Activated CD8-positive, alpha-beta T cell treated with anti-CD3 and anti-CD28 coated beads, Interleukin-2, amount 10 ng/mL, durations not matched to agents 7 days and 5 days (primary cell): ENCODE measurements around the gene COLEC12. TPM values are rescaled to one million over a fixed set of nuclear protein-coding genes. Genes with fewer than 3 reads are reported as not detected.

ENCODE experiments used
- ATAC-seq: fragments of 150-1000 bp; cut with Tn5 transposase; one replicate; pipeline ENCODE4 v1.10.0; 2021; ENCODE audit warnings: moderate library complexity
- CTCF ChIA-PET: fragments of 350-600 bp; sonication (Branson Sonifier 250); formaldehyde crosslinking; loops from one replicate; lab custom pipeline; 2021; ENCODE audit warnings: antibody characterized with exemption; lab: Charles Lee
- POLR2A ChIA-PET: fragments of 350-600 bp; sonication (Branson Sonifier 250); formaldehyde crosslinking; loops from one replicate; lab custom pipeline; 2021; ENCODE audit warnings: antibody characterized with exemption; lab: Charles Lee
- DNase-seq: peaks from one replicate; pipeline ENCODE4 v3.0.0-alpha.2; 2020
- H3K27ac Mint-ChIP-seq: one replicate; pipeline ENCODE4 v1.8.0; 2021; ENCODE audit warnings: mild to moderate bottlenecking, mixed read lengths
- H3K27me3 Mint-ChIP-seq: one replicate; pipeline ENCODE4 v1.8.0; 2021; ENCODE audit warnings: low read depth, mixed read lengths
- H3K36me3 Mint-ChIP-seq: one replicate; pipeline ENCODE4 v1.8.0; 2021; ENCODE audit warnings: low read depth, mixed read lengths
- H3K4me1 Mint-ChIP-seq: one replicate; pipeline ENCODE4 v1.8.0; 2021; ENCODE audit warnings: low read depth, mixed read lengths
- H3K4me3 Mint-ChIP-seq: one replicate; pipeline ENCODE4 v1.8.0; 2021; ENCODE audit warnings: mild to moderate bottlenecking, mixed read lengths
- H3K9me3 Mint-ChIP-seq: one replicate; pipeline ENCODE4 v1.8.0; 2022; ENCODE audit warnings: mixed read lengths; ENCODE audit not compliant: insufficient read depth
- total RNA-seq, 2 experiments: library from RNA; stranded (reverse); gene quantifications; one replicate each; pipeline ENCODE4 v1.2.3, GENCODE V29; 2021

Gene COLEC12
- total RNA-seq, 2 experiments from 2014 or later, result not detected

DNA sequence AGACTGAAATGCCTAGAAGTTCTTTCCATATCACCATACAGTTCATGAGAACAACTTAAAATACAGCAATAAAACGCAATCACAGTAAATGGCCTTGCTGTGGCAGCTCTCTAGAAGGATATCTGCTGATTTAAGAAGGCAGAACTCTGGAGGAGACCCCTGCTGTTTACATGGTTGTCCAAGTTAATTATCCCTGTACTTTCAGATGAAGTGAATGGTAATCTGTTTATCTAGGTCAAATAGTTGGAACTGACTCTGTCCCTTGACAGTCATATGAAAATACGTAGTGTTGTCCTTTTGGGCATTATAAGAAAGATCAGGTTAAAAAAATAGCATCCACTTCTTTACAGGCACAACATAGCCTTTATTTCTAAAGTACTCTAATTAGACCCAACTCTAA, 115.6 kb downstream of the COLEC12 start:
- Mint-ChIP-seq H3K4me3 (no peak overlapping the region), H3K4me1 (peaks cover 3% of the 10 kb centered on the region), H3K27me3 (peaks cover 29% of the 10 kb centered on the region), H3K9me3 (no peaks in the 10 kb centered on the region), H3K36me3 (no peaks in the 10 kb centered on the region), H3K27ac (no peak overlapping the region)
- CTCF ChIA-PET, result no interaction called here
- ATAC-seq, result no peak
- POLR2A ChIA-PET, result no interaction called here
- DNase-seq, result no peak

DNA sequence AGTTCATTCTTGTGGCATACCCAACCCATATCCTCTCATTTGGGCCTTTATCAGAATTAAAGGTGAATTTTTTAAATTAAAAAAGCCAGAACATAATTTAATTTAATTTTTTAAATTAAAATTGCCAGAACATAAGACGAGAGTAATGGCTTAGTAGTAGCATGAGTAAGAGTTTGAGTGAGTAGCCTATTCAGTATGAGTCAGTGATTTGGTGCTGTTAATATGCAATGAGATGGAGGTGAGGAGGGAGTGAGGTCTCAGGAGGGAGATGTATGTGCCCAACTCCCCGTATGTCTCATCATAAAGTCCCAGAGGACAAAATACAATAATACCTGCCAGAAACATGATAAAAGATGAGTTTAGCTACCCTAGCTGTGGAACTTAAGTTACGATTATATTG, 117.4 kb downstream of the COLEC12 start:
- H3K27ac Mint-ChIP-seq, result no peak overlapping the region
- H3K9me3 Mint-ChIP-seq, result no peaks in the 10 kb centered on the region
- POLR2A ChIA-PET, result no interaction called here
- peaks cover 23% of the 10 kb centered on the region for H3K27me3 Mint-ChIP-seq
- H3K4me1 Mint-ChIP-seq, result no peaks in the 10 kb centered on the region
- no peak overlapping the region for H3K4me3 Mint-ChIP-seq
- CTCF ChIA-PET, result no interaction called here
- H3K36me3 Mint-ChIP-seq, result no peaks in the 10 kb centered on the region
- DNase-seq (no peak), ATAC-seq (no peak)

DNA sequence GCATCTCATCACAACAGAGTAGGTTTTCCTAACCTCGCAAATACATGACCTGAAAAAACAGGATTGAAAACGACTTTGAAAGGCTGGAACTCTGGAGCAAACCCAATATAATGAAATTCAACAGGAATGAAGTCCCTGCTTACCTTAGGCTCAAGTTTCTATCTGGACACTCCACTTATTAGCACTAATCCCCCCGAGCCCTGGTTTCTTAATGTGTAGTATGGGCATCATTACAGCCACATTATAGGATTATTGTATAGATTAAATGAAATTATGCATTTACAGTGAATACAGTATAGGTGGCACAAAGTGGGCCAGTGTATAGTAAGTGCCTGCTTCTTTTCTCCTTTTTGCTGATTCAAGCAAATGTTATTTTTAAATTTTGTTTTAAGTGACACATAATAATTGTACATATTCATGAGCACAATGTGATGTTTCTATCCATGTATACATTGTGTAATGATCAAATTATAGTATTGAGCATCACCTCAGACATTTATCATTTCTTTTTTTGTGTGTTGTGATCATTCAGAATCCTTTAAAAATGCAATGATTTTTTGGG, 118.0 kb downstream of the COLEC12 start:
- H3K27me3 Mint-ChIP-seq, result peaks cover 23% of the 10 kb centered on the region
- POLR2A ChIA-PET, result no interaction called here

DNA sequence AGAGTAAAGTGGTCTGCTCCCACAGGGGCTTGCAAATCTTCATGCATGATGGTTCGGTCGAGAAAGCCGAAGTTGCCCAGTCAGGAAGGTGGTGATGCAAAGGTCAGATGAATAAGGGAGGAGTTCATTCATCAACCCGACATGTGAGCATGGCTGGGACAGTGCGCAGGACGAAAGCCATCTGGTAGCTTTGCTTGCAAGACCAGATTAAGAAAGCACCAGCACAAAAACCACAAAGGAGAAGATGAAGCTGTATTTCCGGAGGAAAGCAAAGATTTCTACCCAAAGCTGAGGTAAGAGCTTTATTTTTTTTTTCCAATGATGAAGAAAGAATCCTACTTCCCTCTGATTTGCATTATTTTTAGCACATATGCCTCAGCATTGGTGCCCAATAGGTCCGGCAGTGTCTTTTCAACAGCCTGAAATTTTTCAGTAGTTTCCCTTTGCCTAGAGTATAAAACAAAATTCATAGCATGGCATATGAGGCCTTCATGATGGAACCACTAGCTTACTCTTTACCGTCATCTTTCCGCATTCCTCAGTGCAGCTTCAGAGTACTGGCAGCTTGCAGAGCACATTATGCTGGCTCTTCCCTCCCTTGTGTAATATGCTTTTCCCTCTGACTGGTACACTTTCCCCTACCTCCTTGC, 120.7 kb downstream of the COLEC12 start:
- POLR2A ChIA-PET, result no interaction called here
- DNase-seq (no peak), ATAC-seq (no peak)
- Mint-ChIP-seq H3K4me1 (no peaks in the 10 kb centered on the region), H3K27me3 (peaks cover 22% of the 10 kb centered on the region), H3K4me3 (no peak overlapping the region), H3K9me3 (no peaks in the 10 kb centered on the region), H3K27ac (no peak overlapping the region), H3K36me3 (no peaks in the 10 kb centered on the region)
- CTCF ChIA-PET, result no interaction called here

More for the DNA sequence above, 118.0 kb downstream of the COLEC12 start:
- Mint-ChIP-seq H3K9me3 (no peaks in the 10 kb centered on the region), H3K36me3 (no peaks in the 10 kb centered on the region), H3K4me3 (no peak overlapping the region), H3K4me1 (no peaks in the 10 kb centered on the region), H3K27ac (no peak overlapping the region)
- CTCF ChIA-PET, result no interaction called here
- ATAC-seq, result no peak
- DNase-seq, result no peak

DNA sequence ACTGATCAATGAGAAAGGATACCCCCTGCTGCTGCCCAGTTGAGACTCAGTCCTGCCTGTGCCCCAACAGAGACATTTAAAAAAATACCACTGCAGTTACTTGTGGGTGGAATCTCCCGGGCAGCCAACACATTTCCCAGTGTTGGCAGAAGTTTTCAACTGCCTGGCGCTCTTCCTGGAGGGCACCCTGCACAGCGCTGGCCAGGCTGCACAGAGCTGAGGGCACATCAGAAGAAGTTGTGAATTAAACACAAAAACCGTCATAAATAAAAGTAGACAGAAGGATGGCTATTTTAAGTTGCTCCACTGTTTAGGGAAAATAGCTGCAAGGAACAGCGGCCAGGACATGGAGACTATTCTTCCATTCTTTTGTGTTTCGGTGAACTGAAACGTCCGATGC, 122.4 kb downstream of the COLEC12 start:
- ATAC-seq (no peak), DNase-seq (no peak)
- H3K27me3 Mint-ChIP-seq, result peaks cover 13% of the 10 kb centered on the region
- H3K27ac Mint-ChIP-seq, result no peak overlapping the region
- H3K9me3 Mint-ChIP-seq, result no peaks in the 10 kb centered on the region
- no peaks in the 10 kb centered on the region for H3K36me3 Mint-ChIP-seq
- CTCF ChIA-PET, result no interaction called here
- POLR2A ChIA-PET, result no interaction called here
- no peaks in the 10 kb centered on the region for H3K4me1 Mint-ChIP-seq
- no peak overlapping the region for H3K4me3 Mint-ChIP-seq

DNA sequence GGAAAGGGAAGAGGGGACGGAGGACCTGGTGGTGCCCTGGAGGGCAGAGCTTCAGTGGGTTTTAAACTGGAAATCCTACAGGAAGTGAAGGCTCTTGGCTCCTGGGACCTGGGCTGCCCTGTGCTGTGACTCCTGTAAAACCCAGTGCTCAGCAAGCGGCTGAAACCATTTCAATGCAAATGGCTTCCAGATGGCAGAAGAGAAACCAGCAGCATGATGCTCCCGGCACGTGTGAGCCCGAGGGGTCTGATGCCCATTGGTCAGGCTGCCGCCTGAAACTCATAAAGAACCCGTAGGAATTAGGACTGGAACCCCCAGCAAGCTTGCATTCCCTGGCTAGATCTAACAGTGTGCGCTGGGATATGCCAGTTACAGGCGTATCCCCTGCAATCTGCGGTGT, 123.4 kb downstream of the COLEC12 start:
- H3K9me3 Mint-ChIP-seq, result no peaks in the 10 kb centered on the region
- ChIA-PET POLR2A (no interaction called here), CTCF (no interaction called here)
- no peak overlapping the region for H3K4me3 Mint-ChIP-seq
- H3K36me3 Mint-ChIP-seq, result no peaks in the 10 kb centered on the region
- H3K27me3 Mint-ChIP-seq, result peaks cover 13% of the 10 kb centered on the region
- no peaks in the 10 kb centered on the region for H3K4me1 Mint-ChIP-seq
- DNase-seq (no peak), ATAC-seq (no peak)
- H3K27ac Mint-ChIP-seq, result no peak overlapping the region

DNA sequence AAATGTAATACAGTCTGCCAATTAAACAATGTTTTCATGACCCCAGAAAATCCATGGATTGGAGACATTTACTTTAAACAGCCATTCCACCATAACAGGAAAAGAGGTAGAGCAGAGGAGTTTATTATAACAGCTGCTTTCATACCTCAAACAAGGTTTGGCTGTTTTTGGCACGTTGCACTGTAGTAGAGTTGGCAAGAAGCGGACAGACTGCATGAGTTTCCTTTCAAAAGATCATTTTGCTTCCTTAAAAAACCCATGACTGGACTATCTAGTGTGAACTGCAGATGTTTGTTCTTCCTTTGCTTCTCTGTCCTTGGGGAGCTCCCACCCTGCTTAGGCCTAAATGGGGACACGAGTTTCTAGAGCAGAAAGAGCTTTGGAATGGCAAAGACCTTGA, 124.2 kb downstream of the COLEC12 start:
- peaks cover 12% of the 10 kb centered on the region for H3K27me3 Mint-ChIP-seq
- DNase-seq (no peak), ATAC-seq (no peak)
- H3K4me1 Mint-ChIP-seq, result no peaks in the 10 kb centered on the region
- H3K4me3 Mint-ChIP-seq, result no peak overlapping the region
- POLR2A ChIA-PET, result no interaction called here
- no peaks in the 10 kb centered on the region for H3K36me3 Mint-ChIP-seq
- H3K27ac Mint-ChIP-seq, result no peak overlapping the region
- CTCF ChIA-PET, result no interaction called here
- no peaks in the 10 kb centered on the region for H3K9me3 Mint-ChIP-seq

DNA sequence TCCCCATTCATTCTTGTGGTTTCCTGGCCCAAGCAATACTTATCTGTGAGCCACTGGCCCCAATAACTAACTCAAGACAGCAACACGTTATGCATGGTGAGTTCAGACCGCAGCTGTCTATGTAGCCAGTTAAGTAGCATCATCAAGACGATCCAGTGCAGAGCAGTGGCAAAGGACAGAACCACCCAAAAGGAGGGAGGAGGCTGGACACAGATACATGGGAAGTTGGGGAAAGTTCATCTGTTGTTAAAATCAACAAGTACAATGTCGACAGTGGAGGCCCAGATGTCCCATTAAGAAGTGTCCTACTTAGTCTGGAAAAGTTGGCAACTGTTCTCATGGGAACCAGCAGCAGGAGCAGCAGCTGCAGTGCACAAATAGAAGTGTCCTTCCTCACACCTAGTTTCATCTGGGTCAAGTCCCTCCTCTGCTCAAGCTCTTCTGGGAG, 125.8 kb downstream of the COLEC12 start:
- H3K36me3 Mint-ChIP-seq, result no peaks in the 10 kb centered on the region
- DNase-seq (no peak), ATAC-seq (no peak)
- no peaks in the 10 kb centered on the region for H3K4me1 Mint-ChIP-seq
- H3K27me3 Mint-ChIP-seq, result peaks cover 5% of the 10 kb centered on the region
- no peak overlapping the region for H3K4me3 Mint-ChIP-seq
- CTCF ChIA-PET, result no interaction called here
- H3K27ac Mint-ChIP-seq, result no peak overlapping the region
- H3K9me3 Mint-ChIP-seq, result no peaks in the 10 kb centered on the region
- POLR2A ChIA-PET, result no interaction called here

DNA sequence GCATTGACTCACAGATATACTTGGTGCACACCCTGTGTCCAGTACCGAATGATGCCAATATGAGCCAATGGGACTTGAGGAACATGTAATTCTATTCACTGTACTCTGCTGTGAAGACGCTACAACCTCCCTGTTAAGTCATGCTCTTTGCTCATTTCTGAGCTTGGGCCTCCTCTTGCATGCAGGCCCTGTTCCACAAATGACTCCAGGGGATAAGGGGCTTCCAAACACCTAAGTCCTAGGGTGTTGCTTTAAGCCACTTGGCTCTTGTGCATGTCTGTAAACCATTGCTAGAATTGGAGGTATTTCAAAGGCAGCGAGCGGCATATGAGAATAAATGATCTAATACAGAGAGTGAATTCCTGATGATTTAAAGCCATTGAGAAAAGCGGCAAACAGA, 126.7 kb downstream of the COLEC12 start:
- Mint-ChIP-seq H3K9me3 (no peaks in the 10 kb centered on the region), H3K27ac (no peak overlapping the region), H3K4me3 (no peak overlapping the region), H3K36me3 (no peaks in the 10 kb centered on the region), H3K4me1 (no peaks in the 10 kb centered on the region), H3K27me3 (peaks cover 2% of the 10 kb centered on the region)
- ATAC-seq (no peak), DNase-seq (no peak)
- ChIA-PET POLR2A (no interaction called here), CTCF (no interaction called here)

DNA sequence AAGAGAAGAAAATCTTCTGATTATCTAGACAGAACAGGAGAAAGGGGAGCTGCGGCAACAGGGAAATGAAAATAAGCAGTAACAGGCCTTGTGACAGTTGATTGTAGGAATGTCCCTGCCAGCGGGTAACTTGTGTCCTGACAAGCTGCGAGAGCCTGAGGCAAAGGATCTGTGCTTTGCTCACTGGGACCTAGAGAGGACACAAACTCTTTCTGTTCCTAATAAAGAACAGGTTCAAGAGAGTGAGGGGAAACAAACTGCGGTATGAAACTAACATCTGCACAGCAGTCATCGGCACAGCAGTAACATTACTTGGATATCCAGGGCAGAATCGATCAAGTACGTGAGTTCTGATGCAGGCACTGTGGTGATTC, 128.9 kb downstream of the COLEC12 start:
- Mint-ChIP-seq H3K36me3 (no peaks in the 10 kb centered on the region), H3K9me3 (no peaks in the 10 kb centered on the region), H3K27ac (no peak overlapping the region), H3K27me3 (peaks cover 2% of the 10 kb centered on the region), H3K4me3 (no peak overlapping the region), H3K4me1 (no peaks in the 10 kb centered on the region)
- ATAC-seq, result no peak
- no peak for DNase-seq
- ChIA-PET CTCF (interaction anchor here (1.0 kb wide), 1 partner anchor 17 kb away, joined by 3 read pairs; no protein-coding TSS in a partner anchor), POLR2A (no interaction called here)

DNA sequence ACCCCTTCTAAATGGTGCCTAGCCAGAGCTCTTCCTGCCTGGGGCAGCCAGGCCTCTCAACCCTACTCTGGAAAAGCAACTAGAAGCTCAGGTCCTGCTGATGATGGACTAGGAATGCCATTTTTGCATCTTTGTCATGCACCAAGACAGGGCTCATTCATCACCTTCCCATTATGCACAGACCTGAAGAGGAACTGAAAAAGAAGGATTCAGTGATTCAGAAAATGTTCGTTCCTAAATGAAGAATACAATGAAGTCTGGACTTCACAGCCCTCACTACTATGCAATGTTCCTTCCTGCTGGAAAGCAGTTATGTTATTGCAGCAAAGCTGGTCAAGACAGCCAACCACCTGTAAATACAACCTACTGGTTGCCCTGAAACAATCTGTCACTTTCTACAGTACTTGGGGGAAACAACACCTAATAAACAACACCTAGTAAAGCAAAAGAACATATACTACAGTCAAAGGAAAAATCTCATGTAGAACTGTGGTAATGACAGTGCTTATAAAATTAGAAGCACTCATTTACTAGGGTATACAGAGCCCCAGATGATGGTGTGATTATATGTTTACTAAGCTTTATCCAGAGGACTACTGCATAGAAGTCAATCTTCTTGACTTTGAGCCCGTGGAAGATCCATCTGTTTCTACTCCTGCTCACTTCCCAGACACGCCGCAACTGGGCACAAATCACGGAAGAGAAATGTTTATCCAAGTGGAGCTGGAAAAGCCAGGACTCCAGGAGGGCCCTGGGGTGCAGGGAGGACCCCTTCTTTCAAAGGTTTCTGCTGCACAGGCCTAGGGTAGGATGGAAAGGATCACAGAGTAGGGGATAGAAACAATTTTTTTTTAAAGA, 129.5 kb downstream of the COLEC12 start:
- Mint-ChIP-seq H3K4me1 (no peaks in the 10 kb centered on the region), H3K27ac (no peak overlapping the region), H3K36me3 (no peaks in the 10 kb centered on the region), H3K4me3 (no peak overlapping the region), H3K9me3 (no peaks in the 10 kb centered on the region), H3K27me3 (peaks cover 2% of the 10 kb centered on the region)
- CTCF ChIA-PET, result interaction anchor here (1.0 kb wide), 1 partner anchor 18 kb away, joined by 3 read pairs; no protein-coding TSS in a partner anchor
- POLR2A ChIA-PET, result no interaction called here
- DNase-seq (no peak), ATAC-seq (no peak)
